Liver (tissue), 9 donors: ENCODE results near the gene SERINC1. TPM values are rescaled to one million over a fixed set of nuclear protein-coding genes. Genes with fewer than 3 reads are reported as not detected.

Experiments used
- DNase-seq: peaks from one replicate; pipeline ENCODE4 v3.0.0-alpha.2; 2017; ENCODE audit warnings: low spot score
- H3K27ac ChIP-seq, 2 donors: one replicate each; pipeline ENCODE4 v1.7.0; 2013; ENCODE audit warnings: inconsistent platforms in 2 of 2, low read length in 2 of 2, control low read depth in 1 of 2, low read depth in 1 of 2, mild to moderate bottlenecking in 1 of 2
- H3K27me3 ChIP-seq, 4 donors: one replicate each; pipeline versions ENCODE4 v1.6.1 to v1.7.0; 2013; ENCODE audit warnings: low read length in 3 of 4, inconsistent platforms in 1 of 4, mild to moderate bottlenecking in 1 of 4, moderate library complexity in 1 of 4; ENCODE audit not compliant: control insufficient read depth in 4 of 4, insufficient read depth in 4 of 4
- H3K36me3 ChIP-seq, 4 donors: one replicate each; pipeline versions ENCODE4 v1.6.1 to v1.7.0; 2013; ENCODE audit warnings: low read length in 3 of 4, mild to moderate bottlenecking in 3 of 4, low read depth in 1 of 4, moderate library complexity in 1 of 4; ENCODE audit not compliant: control insufficient read depth in 4 of 4, insufficient read depth in 3 of 4
- H3K4me1 ChIP-seq, 4 donors: one replicate each; pipeline versions ENCODE4 v1.6.1 to v1.7.0; 2013; ENCODE audit warnings: low read length in 3 of 4, mild to moderate bottlenecking in 3 of 4, moderate library complexity in 1 of 4; ENCODE audit not compliant: control insufficient read depth in 4 of 4, insufficient read depth in 4 of 4
- H3K4me3 ChIP-seq, 3 donors: one replicate each; pipeline versions ENCODE4 v1.6.1 to v1.7.0; 2013; ENCODE audit warnings: low read length in 3 of 3, control low read depth in 1 of 3, low read depth in 1 of 3, mild to moderate bottlenecking in 1 of 3
- H3K9ac ChIP-seq, 2 donors: one replicate each; pipeline ENCODE4 v1.7.0; 2013; ENCODE audit warnings: low read length in 2 of 2, mild to moderate bottlenecking in 2 of 2, moderate library complexity in 2 of 2, control low read depth in 1 of 2, low read depth in 1 of 2
- H3K9me3 ChIP-seq, 4 donors: one replicate each; pipeline versions ENCODE4 v1.6.1 to v1.7.0; 2013; ENCODE audit warnings: low read length in 3 of 4; ENCODE audit not compliant: control insufficient read depth in 4 of 4
- CTCF ChIP-seq: fragments of 150-350 bp; IDR thresholded peaks from 2 replicates; pipeline ENCODE4 v1.5.1; 2017; ENCODE audit warnings: improper control_type of control experiment, low read depth, low read length; ENCODE audit not compliant: missing input control
- EGR1 ChIP-seq, 2 donors: IDR thresholded peaks; 2 replicates each; pipeline ENCODE4 v1.6.1; 2016 to 2018; ENCODE audit warnings: antibody characterized with exemption in 2 of 2, low read depth in 2 of 2
- FOXA1 ChIP-seq: IDR thresholded peaks from 2 replicates; pipeline ENCODE4 v1.6.1; 2016; ENCODE audit warnings: antibody characterized with exemption
- FOXA2 ChIP-seq: IDR thresholded peaks from 2 replicates; pipeline ENCODE4 v1.6.1; 2016; ENCODE audit warnings: antibody characterized with exemption
- GABPA ChIP-seq, 2 donors: IDR thresholded peaks in 1 of 2; conservative IDR thresholded peaks in 1 of 2; 2 replicates each; pipeline ENCODE4 v1.6.1; 2016; ENCODE audit warnings: antibody characterized with exemption in 2 of 2, mild to moderate bottlenecking in 1 of 2, moderate library complexity in 1 of 2
- JUND ChIP-seq, 2 donors: IDR thresholded peaks; 2 replicates each; pipeline ENCODE4 v1.6.1; 2016; ENCODE audit warnings: antibody characterized with exemption in 2 of 2
- MAX ChIP-seq: IDR thresholded peaks from 2 replicates; pipeline ENCODE4 v1.6.1; 2016; ENCODE audit warnings: antibody characterized with exemption
- NR2F2 ChIP-seq: IDR thresholded peaks from 2 replicates; pipeline ENCODE4 v1.6.1; 2016; ENCODE audit warnings: antibody characterized with exemption
- RAD21 ChIP-seq, 2 donors: IDR thresholded peaks; 2 replicates each; pipeline ENCODE4 v1.6.1; 2016; ENCODE audit warnings: antibody characterized with exemption in 2 of 2, mild to moderate bottlenecking in 2 of 2
- SP1 ChIP-seq: IDR thresholded peaks from 2 replicates; pipeline ENCODE4 v1.6.1; 2018; ENCODE audit warnings: antibody characterized with exemption, mild to moderate bottlenecking
- TAF1 ChIP-seq: conservative IDR thresholded peaks from 2 replicates; pipeline ENCODE4 v1.6.1; 2016; ENCODE audit warnings: antibody characterized with exemption, mild to moderate bottlenecking
- YY1 ChIP-seq: IDR thresholded peaks from 2 replicates; pipeline ENCODE4 v1.6.1; 2016; ENCODE audit warnings: antibody characterized with exemption, mild to moderate bottlenecking
- WGBS: extraction: QIAGEN DNeasy Blood & Tissue Kit; methylation state at CpG from one replicate; pipeline ENCODE4 v1.1.7; 2013; 5-methylcytosine and 5-hydroxymethylcytosine counted together
- polyA plus RNA-seq, 2 donors: library from polyadenylated mRNA; stranded (reverse) in 1 of 2; unstranded in 1 of 2; fragments of 200-250 nt in 1 of 2; fragments of >200 nt in 1 of 2; fragmentation: Nextera tagmentation in 1 of 2; extraction: Ambion mirVana in 1 of 2; gene quantifications; one replicate each; pipeline versions ENCODE4 v1.2.1 to v1.2.3, GENCODE V29; 2013 to 2015
- total RNA-seq, 2 donors: library from RNA; depleted of rRNA; stranded (reverse); fragments of >200 nt; gene quantifications; one replicate each; pipeline ENCODE4 v1.2.3, GENCODE V29; 2014
- TF ChIP-seq, protein P1 (sequence below): IDR thresholded peaks from 2 replicates; pipeline ENCODE4 v1.6.1; 2016; ENCODE audit warnings: antibody characterized with exemption, mild to moderate bottlenecking
- TF ChIP-seq, protein P2 (sequence below): IDR thresholded peaks from 2 replicates; pipeline ENCODE4 v1.6.1; 2016; ENCODE audit warnings: antibody characterized with exemption
- TF ChIP-seq, protein P3 (sequence below): IDR thresholded peaks from 2 replicates; pipeline ENCODE4 v1.6.1; 2016; ENCODE audit warnings: antibody characterized with exemption
- donor health status: healthy.
- donor health status: healthy.
- donor health status: healthy.
- donor health status: healthy.
- donor health status: healthy.

The SERINC1 gene
- total and polyA plus RNA-seq, 4 donors = 79.8 to 139 (median 113) TPM

- TF ChIP-seq, protein P1, sequence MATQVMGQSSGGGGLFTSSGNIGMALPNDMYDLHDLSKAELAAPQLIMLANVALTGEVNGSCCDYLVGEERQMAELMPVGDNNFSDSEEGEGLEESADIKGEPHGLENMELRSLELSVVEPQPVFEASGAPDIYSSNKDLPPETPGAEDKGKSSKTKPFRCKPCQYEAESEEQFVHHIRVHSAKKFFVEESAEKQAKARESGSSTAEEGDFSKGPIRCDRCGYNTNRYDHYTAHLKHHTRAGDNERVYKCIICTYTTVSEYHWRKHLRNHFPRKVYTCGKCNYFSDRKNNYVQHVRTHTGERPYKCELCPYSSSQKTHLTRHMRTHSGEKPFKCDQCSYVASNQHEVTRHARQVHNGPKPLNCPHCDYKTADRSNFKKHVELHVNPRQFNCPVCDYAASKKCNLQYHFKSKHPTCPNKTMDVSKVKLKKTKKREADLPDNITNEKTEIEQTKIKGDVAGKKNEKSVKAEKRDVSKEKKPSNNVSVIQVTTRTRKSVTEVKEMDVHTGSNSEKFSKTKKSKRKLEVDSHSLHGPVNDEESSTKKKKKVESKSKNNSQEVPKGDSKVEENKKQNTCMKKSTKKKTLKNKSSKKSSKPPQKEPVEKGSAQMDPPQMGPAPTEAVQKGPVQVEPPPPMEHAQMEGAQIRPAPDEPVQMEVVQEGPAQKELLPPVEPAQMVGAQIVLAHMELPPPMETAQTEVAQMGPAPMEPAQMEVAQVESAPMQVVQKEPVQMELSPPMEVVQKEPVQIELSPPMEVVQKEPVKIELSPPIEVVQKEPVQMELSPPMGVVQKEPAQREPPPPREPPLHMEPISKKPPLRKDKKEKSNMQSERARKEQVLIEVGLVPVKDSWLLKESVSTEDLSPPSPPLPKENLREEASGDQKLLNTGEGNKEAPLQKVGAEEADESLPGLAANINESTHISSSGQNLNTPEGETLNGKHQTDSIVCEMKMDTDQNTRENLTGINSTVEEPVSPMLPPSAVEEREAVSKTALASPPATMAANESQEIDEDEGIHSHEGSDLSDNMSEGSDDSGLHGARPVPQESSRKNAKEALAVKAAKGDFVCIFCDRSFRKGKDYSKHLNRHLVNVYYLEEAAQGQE = no peak
- TF ChIP-seq FOXA2 (no peak), YY1 (no peak), FOXA1 (no peak), NR2F2 (no peak)
These were observed 66.2 kb downstream of the SERINC1 start (continued) for GRCh38 chr6:122405417-122405816.

- no peaks in the 10 kb centered on the region for H3K9me3 ChIP-seq
- no peak overlapping the region for H3K4me3 ChIP-seq
- WGBS = 79% methylated on average over 2 of the region's 2 CpGs
- H3K27me3 ChIP-seq = no peaks in the 10 kb centered on the region
- no peak overlapping the region for H3K9ac ChIP-seq
- peaks cover 0 to 5% (median 5%) of the 10 kb centered on the region in 4 donors for H3K4me1 ChIP-seq
- H3K27ac ChIP-seq = no peak overlapping the region
- H3K36me3 ChIP-seq = peaks cover 0 to 2% (median 0%) of the 10 kb centered on the region in 4 donors
- TF ChIP-seq MAX (no peak), NR2F2 (no peak), CTCF (no peak), GABPA (IDR thresholded peaks at IDR 0.05 in 1 of 2, conservative IDR thresholded peaks at IDR 0.05 in 1 of 2) (no peak), SP1 (no peak), JUND (IDR thresholded peaks at IDR 0.05) (no peak), EGR1 (IDR thresholded peaks at IDR 0.05; ENCODE audit: low read depth in 2 of 2) (no peak), FOXA1 (no peak), RAD21 (IDR thresholded peaks at IDR 0.05) (no peak), YY1 (no peak), TAF1 (no peak)
- TF ChIP-seq, protein P1 = no peak
- TF ChIP-seq, protein P2, sequence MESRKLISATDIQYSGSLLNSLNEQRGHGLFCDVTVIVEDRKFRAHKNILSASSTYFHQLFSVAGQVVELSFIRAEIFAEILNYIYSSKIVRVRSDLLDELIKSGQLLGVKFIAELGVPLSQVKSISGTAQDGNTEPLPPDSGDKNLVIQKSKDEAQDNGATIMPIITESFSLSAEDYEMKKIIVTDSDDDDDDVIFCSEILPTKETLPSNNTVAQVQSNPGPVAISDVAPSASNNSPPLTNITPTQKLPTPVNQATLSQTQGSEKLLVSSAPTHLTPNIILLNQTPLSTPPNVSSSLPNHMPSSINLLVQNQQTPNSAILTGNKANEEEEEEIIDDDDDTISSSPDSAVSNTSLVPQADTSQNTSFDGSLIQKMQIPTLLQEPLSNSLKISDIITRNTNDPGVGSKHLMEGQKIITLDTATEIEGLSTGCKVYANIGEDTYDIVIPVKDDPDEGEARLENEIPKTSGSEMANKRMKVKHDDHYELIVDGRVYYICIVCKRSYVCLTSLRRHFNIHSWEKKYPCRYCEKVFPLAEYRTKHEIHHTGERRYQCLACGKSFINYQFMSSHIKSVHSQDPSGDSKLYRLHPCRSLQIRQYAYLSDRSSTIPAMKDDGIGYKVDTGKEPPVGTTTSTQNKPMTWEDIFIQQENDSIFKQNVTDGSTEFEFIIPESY = no peak
- TF ChIP-seq, protein P3, sequence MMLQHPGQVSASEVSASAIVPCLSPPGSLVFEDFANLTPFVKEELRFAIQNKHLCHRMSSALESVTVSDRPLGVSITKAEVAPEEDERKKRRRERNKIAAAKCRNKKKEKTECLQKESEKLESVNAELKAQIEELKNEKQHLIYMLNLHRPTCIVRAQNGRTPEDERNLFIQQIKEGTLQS = no peak
- DNase-seq = no peak
These were observed 67.2 kb downstream of the SERINC1 start for GRCh38 chr6:122404444-122404843.
